ENCODE data around the gene LANCL1.

LANCL1 gene

GRCh38 chr2:210461401-210461800 lies 15.2 kb downstream of the LANCL1 start (continued):
- TF ChIP-seq ZBTB49 (tag by site-specific recombination; IDR thresholded peaks at IDR 0.05; ENCODE audit: low read depth) (no peak), SP3 (tag by site-specific recombination; IDR thresholded peaks at IDR 0.05) (no peak), ZNF37A (tag by site-specific recombination; IDR thresholded peaks at IDR 0.05) (no peak)

- Histone ChIP-seq H3K36me3 (ENCODE audit: control insufficient read depth in 2 of 2, insufficient read depth in 1 of 2, low read length in 2 of 2) (peaks cover 8 to 77% of the 10 kb centered on the region in 2 experiments; a peak in 2 of 3 replicates), H3K4me3 (ENCODE audit: low read depth, low read length) (no peak overlapping the region), H3K9me3 (ENCODE audit: control insufficient read depth, insufficient read depth, low read depth, low read length) (no peaks in the 10 kb centered on the region), H3K27ac (ENCODE audit: extremely low read depth, low read depth, low read length) (no peak overlapping the region), H3K4me1 (ENCODE audit: control insufficient read depth, insufficient read depth, low read length) (0 out of 2 replicates have a peak, but pooled peaks cover 2% of the 10 kb centered on the region)
- ChIA-PET POLR2A (no interaction called here), CTCF (interaction anchor here (0.6 kb wide), 1 partner anchor 16 kb away, joined by 6 read pairs; no protein-coding TSS in a partner anchor)
- TF ChIP-seq PATZ1 (tag by site-specific recombination; IDR thresholded peaks at IDR 0.05) (no peak), ZNF501 (tag by site-specific recombination; IDR thresholded peaks at IDR 0.05) (no peak), BCL6B (tag by site-specific recombination; IDR thresholded peaks at IDR 0.05) (no peak), ZNF148 (tag by site-specific recombination; IDR thresholded peaks at IDR 0.05; ENCODE audit: borderline replicate concordance) (no peak), ZNF645 (tag by site-specific recombination; IDR thresholded peaks at IDR 0.05) (no peak), ZNF140 (tag by site-specific recombination; IDR thresholded peaks at IDR 0.05) (no peak), ZNF585B (tag by site-specific recombination; IDR thresholded peaks at IDR 0.05) (no peak), ZNF488 (tag by site-specific recombination; IDR thresholded peaks at IDR 0.05) (no peak), PRDM1 (tag by site-specific recombination; IDR thresholded peaks at IDR 0.05) (no peak), ZNF624 (tag by site-specific recombination; IDR thresholded peaks at IDR 0.05) (no peak), ZBTB11 (tag by site-specific recombination; conservative IDR thresholded peaks at IDR 0.05; ENCODE audit: low read depth) (no peak), ZNF404 (tag by site-specific recombination; IDR thresholded peaks at IDR 0.05) (no peak), ZNF248 (tag by site-specific recombination; IDR thresholded peaks at IDR 0.05) (no peak), ZBTB1 (tag by site-specific recombination; IDR thresholded peaks at IDR 0.05) (no peak)
Observed at GRCh38 chr2:210460322-210461227, 16.0 kb downstream of the LANCL1 start.
